ENCODE data around the gene PTPRC.

DNA sequence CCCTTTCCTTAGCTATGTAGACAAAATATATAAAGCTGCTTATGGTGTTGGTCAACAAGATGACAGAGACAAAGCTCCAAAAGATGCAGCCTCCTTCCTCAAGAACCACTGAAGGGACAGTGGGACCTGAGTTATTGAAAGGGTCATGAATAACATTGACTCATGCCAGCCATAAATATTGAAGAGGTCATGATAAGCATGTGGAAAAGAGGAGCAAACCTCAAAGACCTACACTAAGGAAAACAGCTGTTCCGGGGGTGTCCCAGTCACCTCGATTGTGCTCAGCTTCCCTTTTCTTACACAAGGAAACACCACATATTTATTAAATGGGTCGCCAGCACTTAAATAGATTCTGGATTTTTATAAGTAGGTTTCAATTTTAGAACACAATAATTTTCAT lies 112.9 kb downstream of the PTPRC start:
- TF ChIP-seq POLR2A (IDR thresholded peaks at IDR 0.05; ENCODE audit: low read depth, low read length) (no peak), POLR2AphosphoS5 (IDR thresholded peaks at IDR 0.05; ENCODE audit: low read depth, low read length) (no peak), TAF1 (IDR thresholded peaks at IDR 0.05; ENCODE audit: borderline replicate concordance, low read depth, low read length) (no peak)

Measured in GM12892 (cell line).